Kidney (tissue), 14 donors: ENCODE measurements around the gene ZC3H15. TPM values are rescaled to one million over a fixed set of nuclear protein-coding genes. Genes with fewer than 3 reads are reported as not detected.

Experiments
- DNase-seq, 5 donors: peaks; one replicate each; pipeline ENCODE4 v3.0.0-alpha.2; 2013 to 2020
- FAIRE-seq: peaks from 2 replicates; lab custom pipeline; 2012; peaks lifted over from hg19 to GRCh38; lab: Jason Lieb, UNC
- H3K27ac ChIP-seq, 2 donors: one replicate each; pipeline ENCODE4 v1.7.0; 2013; ENCODE audit warnings: low read depth in 2 of 2, low read length in 2 of 2, inconsistent platforms in 1 of 2
- H3K27me3 ChIP-seq: one replicate; pipeline ENCODE4 v1.7.1; 2013; ENCODE audit warnings: low read length, inconsistent platforms; ENCODE audit not compliant: control insufficient read depth, insufficient read depth
- H3K36me3 ChIP-seq, 3 donors: one replicate each; pipeline versions ENCODE4 v1.7.0 to v1.7.1; 2013; ENCODE audit warnings: low read length in 3 of 3, control low read depth in 1 of 3, inconsistent platforms in 1 of 3; ENCODE audit not compliant: insufficient read depth in 3 of 3, control insufficient read depth in 2 of 3
- H3K4me1 ChIP-seq, 3 donors: one replicate each; pipeline versions ENCODE4 v1.7.0 to v1.7.1; 2013; ENCODE audit warnings: low read length in 3 of 3, inconsistent platforms in 1 of 3, low read depth in 1 of 3; ENCODE audit not compliant: control insufficient read depth in 2 of 3, insufficient read depth in 2 of 3
- H3K4me3 ChIP-seq, 3 donors: one replicate each; pipeline versions ENCODE4 v1.7.0 to v1.8.1; 2013; ENCODE audit warnings: low read length in 3 of 3, control low read depth in 1 of 3, inconsistent platforms in 1 of 3
- H3K9ac ChIP-seq, 3 donors: one replicate each; pipeline versions ENCODE4 v1.7.0 to v1.7.1; 2013; ENCODE audit warnings: low read length in 3 of 3, control low read depth in 1 of 3, inconsistent platforms in 1 of 3
- H3K9me3 ChIP-seq, 3 donors: one replicate each; pipeline versions ENCODE4 v1.7.0 to v1.7.1; 2013; ENCODE audit warnings: low read length in 3 of 3, control low read depth in 1 of 3, inconsistent platforms in 1 of 3; ENCODE audit not compliant: control insufficient read depth in 2 of 3, insufficient read depth in 1 of 3
- CTCF ChIP-seq: IDR thresholded peaks from 3 replicates; pipeline ENCODE4 v1.5.1; 2012; ENCODE audit warnings: mild to moderate bottlenecking, moderate library complexity, borderline replicate concordance; ENCODE audit not compliant: insufficient read depth; ENCODE audit errors: extremely low read depth
- intact Hi-C: fragments of 100-400 bp; cut with DNase I; formaldehyde crosslinking; loops from one replicate; pipeline ENCODE4 v1.11.1; 2022
- polyA plus RNA-seq: library from polyadenylated mRNA; stranded (reverse); fragments of 350-450 nt; fragmentation: Illumina TruSeq; extraction: RNeasy Lipid Tissue Mini Kit (QIAGEN cat#74804); gene quantifications from one replicate; pipeline ENCODE4 v1.2.3, GENCODE V29; 2014; ENCODE audit warnings: low read depth, low replicate concordance; ENCODE audit not compliant: insufficient read depth
- total RNA-seq: library from RNA; stranded (reverse); fragmentation: NEBNext Ultra II Directional; extraction: Animal tissue kit (Norgen Biotek cat#: 25700); gene quantifications from one replicate; pipeline ENCODE4 v1.2.1, GENCODE V29; 2021
- donor health status: control.
- donor health status: control.
- donor health status: control.
- donor health status: control.
- donor health status: control.
- donor health status: DM: yes; HTN: yes; CAD: no.
- donor health status: Normal renal cell carcinoma (clear cell type).

The ZC3H15 gene
- total and polyA plus RNA-seq, 2 donors from 2014 or later = 45.3 to 51.5 TPM

GRCh38 chr2:186440506-186440905 is 45.6 kb upstream of the ZC3H15 start:
- Histone ChIP-seq H3K9ac (no peak overlapping the region), H3K27ac (no peak overlapping the region), H3K36me3 (no peaks in the 10 kb centered on the region), H3K4me1 (no peaks in the 10 kb centered on the region), H3K27me3 (no peaks in the 10 kb centered on the region), H3K4me3 (no peak overlapping the region), H3K9me3 (no peaks in the 10 kb centered on the region)
- DNase-seq (peak in 1 of 5 donors; percentile 2), FAIRE-seq (no peak)
- intact Hi-C loops = no loop called here
- TF ChIP-seq CTCF = no peak

GRCh38 chr2:186442885-186443284 is 43.2 kb upstream of the ZC3H15 start:
- Histone ChIP-seq H3K27ac (no peak overlapping the region), H3K4me1 (no peaks in the 10 kb centered on the region), H3K9me3 (no peaks in the 10 kb centered on the region), H3K36me3 (no peaks in the 10 kb centered on the region), H3K4me3 (no peak overlapping the region), H3K27me3 (no peaks in the 10 kb centered on the region), H3K9ac (no peak overlapping the region)
- FAIRE-seq (no peak), DNase-seq (no peak)
- TF ChIP-seq CTCF = no peak
- intact Hi-C loops = no loop called here

GRCh38 chr2:186443851-186444250 is 42.2 kb upstream of the ZC3H15 start:
- TF ChIP-seq CTCF = no peak
- H3K36me3 ChIP-seq = no peaks in the 10 kb centered on the region
- FAIRE-seq (no peak), DNase-seq (no peak)
- no peak overlapping the region for H3K9ac ChIP-seq
- no peak overlapping the region for H3K4me3 ChIP-seq
- no peaks in the 10 kb centered on the region for H3K27me3 ChIP-seq
- no peaks in the 10 kb centered on the region for H3K4me1 ChIP-seq
- intact Hi-C loops = no loop called here
- no peak overlapping the region for H3K27ac ChIP-seq
- no peaks in the 10 kb centered on the region for H3K9me3 ChIP-seq

- Histone ChIP-seq H3K27me3 (no peaks in the 10 kb centered on the region), H3K9me3 (no peaks in the 10 kb centered on the region), H3K9ac (no peak overlapping the region), H3K36me3 (no peaks in the 10 kb centered on the region), H3K27ac (no peak overlapping the region), H3K4me1 (no peaks in the 10 kb centered on the region), H3K4me3 (no peak overlapping the region)
- no peak for DNase-seq
- no peak for TF ChIP-seq CTCF
- FAIRE-seq = no peak
- intact Hi-C loops = no loop called here
These were observed 40.6 kb upstream of the ZC3H15 start for GRCh38 chr2:186445506-186445905.
